ENCODE results near the gene ADGRD2.

GRCh38 chr9:124510650-124511425 lies 60.6 kb downstream of the ADGRD2 start:
- TF ChIP-seq, protein P1, sequence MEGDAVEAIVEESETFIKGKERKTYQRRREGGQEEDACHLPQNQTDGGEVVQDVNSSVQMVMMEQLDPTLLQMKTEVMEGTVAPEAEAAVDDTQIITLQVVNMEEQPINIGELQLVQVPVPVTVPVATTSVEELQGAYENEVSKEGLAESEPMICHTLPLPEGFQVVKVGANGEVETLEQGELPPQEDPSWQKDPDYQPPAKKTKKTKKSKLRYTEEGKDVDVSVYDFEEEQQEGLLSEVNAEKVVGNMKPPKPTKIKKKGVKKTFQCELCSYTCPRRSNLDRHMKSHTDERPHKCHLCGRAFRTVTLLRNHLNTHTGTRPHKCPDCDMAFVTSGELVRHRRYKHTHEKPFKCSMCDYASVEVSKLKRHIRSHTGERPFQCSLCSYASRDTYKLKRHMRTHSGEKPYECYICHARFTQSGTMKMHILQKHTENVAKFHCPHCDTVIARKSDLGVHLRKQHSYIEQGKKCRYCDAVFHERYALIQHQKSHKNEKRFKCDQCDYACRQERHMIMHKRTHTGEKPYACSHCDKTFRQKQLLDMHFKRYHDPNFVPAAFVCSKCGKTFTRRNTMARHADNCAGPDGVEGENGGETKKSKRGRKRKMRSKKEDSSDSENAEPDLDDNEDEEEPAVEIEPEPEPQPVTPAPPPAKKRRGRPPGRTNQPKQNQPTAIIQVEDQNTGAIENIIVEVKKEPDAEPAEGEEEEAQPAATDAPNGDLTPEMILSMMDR (IDR thresholded peaks at IDR 0.05) = no peak
- TF ChIP-seq POLR2A (IDR thresholded peaks at IDR 0.05) = no peak

All from breast epithelium (tissue), 3 donors.